ENCODE measurements around the gene GRID2. TPM values are rescaled to one million over a fixed set of nuclear protein-coding genes. Genes with fewer than 3 reads are reported as not detected.

GRID2 gene
- polyA plus RNA-seq, 1 donor (not counting 4 experiments of a cell fraction or from before 2014, with no cell fraction given) = not detected

DNA sequence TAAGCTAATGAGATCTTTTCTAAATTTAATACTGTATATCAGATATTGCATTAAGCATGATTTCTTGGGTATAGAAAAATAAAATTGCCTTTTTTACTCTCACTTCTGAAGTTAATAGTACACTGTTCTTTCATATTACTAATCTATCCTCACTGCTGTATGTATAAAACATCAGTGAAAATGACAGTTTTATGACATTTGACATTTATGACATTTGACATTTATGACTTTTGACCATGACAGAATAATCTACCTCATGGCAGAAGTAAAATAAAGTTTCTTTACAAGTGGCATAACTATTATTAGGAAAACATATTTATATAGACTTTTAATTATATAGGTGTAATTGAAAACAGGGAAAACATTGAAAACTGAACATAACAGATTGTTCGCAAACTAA, 13.3 kb downstream of the GRID2 start:
- FAIRE-seq = no peak
- no peaks in the 10 kb centered on the region for H3K79me2 ChIP-seq (ENCODE audit: control insufficient read depth, insufficient read depth, low read length)

DNA sequence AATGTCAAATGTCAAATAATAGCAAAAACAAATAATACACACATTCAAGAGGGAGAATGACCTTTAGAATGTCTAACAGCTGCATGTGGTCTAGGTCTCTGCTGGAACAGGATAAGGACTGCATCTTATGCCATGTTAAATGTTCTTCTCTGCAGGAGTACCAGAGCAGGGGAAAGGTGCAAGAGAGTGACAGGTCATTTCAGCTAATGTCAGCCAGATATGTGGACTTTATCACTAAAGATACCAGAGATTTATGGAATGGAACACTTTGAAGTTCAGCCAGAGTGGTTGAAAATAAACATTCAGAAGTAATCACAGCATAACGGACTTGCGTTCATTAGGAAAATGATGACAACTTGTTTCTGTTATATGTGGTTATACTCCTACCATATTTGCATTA, 24.3 kb downstream of the GRID2 start:
- Histone ChIP-seq H3K4me2 (ENCODE audit: control insufficient read depth, extremely low read depth, insufficient read depth, low read depth, low read length) (no peak overlapping the region), H2AFZ (ENCODE audit: control insufficient read depth, low read length) (no peak overlapping the region), H4K20me1 (ENCODE audit: control insufficient read depth, extremely low read depth, insufficient read depth, low read length) (no peaks in the 10 kb centered on the region), H3K9ac (ENCODE audit: control insufficient read depth, extremely low read depth, insufficient read depth, low read length) (no peak overlapping the region), H3K36me3 (ENCODE audit: control insufficient read depth in 2 of 2, extremely low read depth in 1 of 2, insufficient read depth in 2 of 2, low read length in 2 of 2) (no peaks in the 10 kb centered on the region), H3K4me1 (ENCODE audit: control insufficient read depth, extremely low read depth, insufficient read depth, low read length) (no peaks in the 10 kb centered on the region), H3K27me3 (ENCODE audit: control insufficient read depth, extremely low read depth, insufficient read depth, low read length) (no peaks in the 10 kb centered on the region), H3K27ac (ENCODE audit: control insufficient read depth, insufficient read depth, low read length) (no peak overlapping the region), H3K9me3 (ENCODE audit: control insufficient read depth, low read depth, low read length) (no peaks in the 10 kb centered on the region), H3K4me3 (ENCODE audit: control insufficient read depth in 2 of 3, extremely low read depth in 1 of 3, insufficient read depth in 2 of 3, low read depth in 1 of 3, low read length in 3 of 3) (no peak overlapping the region), H3K79me2 (ENCODE audit: control insufficient read depth, insufficient read depth, low read length) (no peaks in the 10 kb centered on the region), H3K9me1 (ENCODE audit: control insufficient read depth, extremely low read depth, insufficient read depth, low read length) (no peaks in the 10 kb centered on the region)
- no peak for FAIRE-seq
- dilution Hi-C loops (cut with MboI; ENCODE audit: extremely low pct_ligation_motif_present, low sequenced_read_pairs) = no loop called here
- TF ChIP-seq, protein P1, sequence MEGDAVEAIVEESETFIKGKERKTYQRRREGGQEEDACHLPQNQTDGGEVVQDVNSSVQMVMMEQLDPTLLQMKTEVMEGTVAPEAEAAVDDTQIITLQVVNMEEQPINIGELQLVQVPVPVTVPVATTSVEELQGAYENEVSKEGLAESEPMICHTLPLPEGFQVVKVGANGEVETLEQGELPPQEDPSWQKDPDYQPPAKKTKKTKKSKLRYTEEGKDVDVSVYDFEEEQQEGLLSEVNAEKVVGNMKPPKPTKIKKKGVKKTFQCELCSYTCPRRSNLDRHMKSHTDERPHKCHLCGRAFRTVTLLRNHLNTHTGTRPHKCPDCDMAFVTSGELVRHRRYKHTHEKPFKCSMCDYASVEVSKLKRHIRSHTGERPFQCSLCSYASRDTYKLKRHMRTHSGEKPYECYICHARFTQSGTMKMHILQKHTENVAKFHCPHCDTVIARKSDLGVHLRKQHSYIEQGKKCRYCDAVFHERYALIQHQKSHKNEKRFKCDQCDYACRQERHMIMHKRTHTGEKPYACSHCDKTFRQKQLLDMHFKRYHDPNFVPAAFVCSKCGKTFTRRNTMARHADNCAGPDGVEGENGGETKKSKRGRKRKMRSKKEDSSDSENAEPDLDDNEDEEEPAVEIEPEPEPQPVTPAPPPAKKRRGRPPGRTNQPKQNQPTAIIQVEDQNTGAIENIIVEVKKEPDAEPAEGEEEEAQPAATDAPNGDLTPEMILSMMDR (optimal IDR thresholded peaks at IDR 0.05 in 1 of 3, IDR thresholded peaks at IDR 0.05 in 1 of 3, conservative IDR thresholded peaks at IDR 0.05 in 1 of 3; ENCODE audit: extremely low read depth in 1 of 3, insufficient read depth in 2 of 3, low read length in 3 of 3) = no peak
- no peak for TF ChIP-seq EZH2 (IDR thresholded peaks at IDR 0.05; ENCODE audit: low read length)
- no peak for DNase-seq (ENCODE audit: low read depth, low spot score)

More for the DNA sequence above, 13.3 kb downstream of the GRID2 start:
- Histone ChIP-seq H3K27me3 (ENCODE audit: control insufficient read depth, extremely low read depth, insufficient read depth, low read length) (no peaks in the 10 kb centered on the region), H2AFZ (ENCODE audit: control insufficient read depth, low read length) (no peak overlapping the region), H3K4me3 (ENCODE audit: control insufficient read depth in 2 of 3, extremely low read depth in 1 of 3, insufficient read depth in 2 of 3, low read depth in 1 of 3, low read length in 3 of 3) (no peak overlapping the region), H3K9me3 (ENCODE audit: control insufficient read depth, low read depth, low read length) (no peaks in the 10 kb centered on the region), H3K4me1 (ENCODE audit: control insufficient read depth, extremely low read depth, insufficient read depth, low read length) (no peaks in the 10 kb centered on the region), H4K20me1 (ENCODE audit: control insufficient read depth, extremely low read depth, insufficient read depth, low read length) (no peaks in the 10 kb centered on the region), H3K27ac (ENCODE audit: control insufficient read depth, insufficient read depth, low read length) (no peak overlapping the region), H3K9me1 (ENCODE audit: control insufficient read depth, extremely low read depth, insufficient read depth, low read length) (no peaks in the 10 kb centered on the region), H3K9ac (ENCODE audit: control insufficient read depth, extremely low read depth, insufficient read depth, low read length) (no peak overlapping the region), H3K36me3 (ENCODE audit: control insufficient read depth in 2 of 2, extremely low read depth in 1 of 2, insufficient read depth in 2 of 2, low read length in 2 of 2) (no peaks in the 10 kb centered on the region), H3K4me2 (ENCODE audit: control insufficient read depth, extremely low read depth, insufficient read depth, low read depth, low read length) (no peak overlapping the region)
- TF ChIP-seq, protein P1 (optimal IDR thresholded peaks at IDR 0.05 in 1 of 3, IDR thresholded peaks at IDR 0.05 in 1 of 3, conservative IDR thresholded peaks at IDR 0.05 in 1 of 3; ENCODE audit: extremely low read depth in 1 of 3, insufficient read depth in 2 of 3, low read length in 3 of 3) = no peak
- TF ChIP-seq EZH2 (IDR thresholded peaks at IDR 0.05; ENCODE audit: low read length) = no peak
- DNase-seq (ENCODE audit: low read depth, low spot score) = no peak
- dilution Hi-C loops (cut with MboI; ENCODE audit: extremely low pct_ligation_motif_present, low sequenced_read_pairs) = no loop called here
